ENCODE data around the gene BAMBI.

Gene BAMBI

DNA sequence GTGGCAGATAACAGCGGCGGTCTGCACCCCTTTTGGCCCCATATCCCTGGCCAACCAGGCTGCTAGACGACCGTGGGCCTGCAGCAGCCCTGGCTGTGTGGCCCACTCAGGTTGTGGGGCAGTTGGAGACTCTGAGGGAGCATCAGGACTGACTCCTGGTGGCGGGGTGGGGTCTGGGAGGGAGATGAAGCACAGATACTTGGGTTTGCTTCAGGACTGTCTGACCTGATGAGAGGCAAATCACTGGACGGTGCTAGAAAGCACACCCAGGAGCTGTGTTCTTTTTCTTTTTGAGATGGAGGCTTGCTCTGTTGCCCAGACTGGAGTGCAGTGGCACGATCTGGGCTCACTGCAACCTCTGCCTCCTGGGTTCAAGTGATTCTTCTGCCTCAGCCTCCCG lies 28.2 kb downstream of the BAMBI start:
- no peak for DNase-seq

DNA sequence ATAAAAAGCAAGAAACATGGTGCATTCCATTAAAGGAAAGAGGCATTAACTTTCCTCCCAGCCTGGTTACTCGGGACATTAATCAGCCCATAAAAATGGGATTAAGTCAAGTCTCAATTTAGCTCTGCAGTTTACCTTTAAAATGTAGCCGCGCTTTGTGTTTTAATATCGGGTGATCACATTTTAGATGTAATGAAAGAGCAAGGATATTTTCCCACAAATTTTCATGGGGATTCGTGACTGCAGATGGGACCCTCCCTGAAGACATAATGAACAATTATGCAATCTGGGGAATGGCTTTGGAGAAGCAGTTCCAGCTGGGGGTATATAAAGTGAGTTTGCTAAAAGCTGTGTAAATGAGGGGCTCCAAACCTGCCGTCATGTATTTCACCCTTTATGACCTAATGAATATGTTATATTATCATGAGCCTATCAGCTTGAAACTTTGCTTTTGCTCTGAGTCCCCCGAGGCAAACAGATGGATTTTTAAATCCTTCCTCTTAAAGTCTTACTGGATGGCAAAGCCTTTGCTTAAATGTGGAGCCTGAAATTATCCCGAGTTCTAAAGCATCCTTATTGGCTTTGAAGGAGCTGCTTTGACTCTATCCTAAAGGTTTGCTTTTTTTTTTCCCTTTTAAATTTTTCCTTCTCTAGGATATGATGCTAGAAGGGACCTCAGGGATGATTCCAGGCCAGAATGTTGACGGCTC lies 31.8 kb downstream of the BAMBI start:
- no peak for DNase-seq

DNA sequence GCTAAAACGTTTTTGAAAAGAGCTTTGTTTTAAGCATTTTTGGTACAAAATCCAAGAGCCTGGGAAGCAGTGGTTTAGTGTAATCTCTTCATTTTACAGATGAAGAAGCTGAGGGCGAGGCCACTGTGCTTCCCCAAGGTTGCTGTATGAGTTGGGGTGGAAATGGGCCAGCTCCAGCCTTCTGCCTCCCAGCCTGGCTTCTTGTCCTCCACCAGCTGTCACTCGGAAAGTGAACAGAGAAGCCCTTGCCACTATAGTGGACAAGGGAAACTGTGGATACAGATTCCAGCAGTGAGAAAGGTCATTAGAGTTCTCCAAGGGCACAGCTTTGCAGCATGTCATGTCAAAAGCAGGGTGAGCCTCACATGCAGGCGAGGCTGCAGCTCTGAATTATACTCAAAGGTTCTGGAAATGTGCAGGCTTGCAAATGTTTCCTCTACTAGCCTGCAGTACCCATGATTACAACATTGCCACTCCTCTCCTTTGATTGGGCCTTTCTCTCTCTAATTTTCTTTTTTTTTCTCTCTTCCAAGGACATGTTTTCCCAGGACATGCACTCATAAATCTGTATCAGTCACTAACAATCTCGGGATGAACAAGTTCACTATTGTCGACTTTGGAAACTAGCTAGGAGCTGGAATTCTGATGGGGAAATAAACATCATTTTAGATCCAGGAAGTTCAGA lies 33.0 kb downstream of the BAMBI start:
- no peak for DNase-seq

DNA sequence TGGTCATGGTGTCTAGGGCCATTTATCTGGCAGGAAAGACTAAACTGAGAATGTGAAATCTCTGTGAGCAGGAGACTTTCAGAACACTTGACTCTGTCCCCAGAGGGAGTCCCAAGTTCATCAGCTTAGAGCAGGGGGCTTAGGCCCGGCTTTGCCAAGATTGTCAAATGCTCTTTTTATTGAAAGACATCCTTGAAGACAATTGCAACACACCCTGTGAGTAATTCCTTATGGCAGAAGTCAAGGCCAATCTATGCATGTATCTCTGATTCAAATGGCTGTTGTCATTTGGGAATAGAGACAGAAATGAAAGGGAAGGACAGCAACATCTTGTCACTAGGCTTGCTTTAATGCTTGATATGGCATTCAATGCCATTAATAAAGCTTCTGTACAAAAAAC lies 33.7 kb downstream of the BAMBI start:
- DNase-seq = no peak

DNA sequence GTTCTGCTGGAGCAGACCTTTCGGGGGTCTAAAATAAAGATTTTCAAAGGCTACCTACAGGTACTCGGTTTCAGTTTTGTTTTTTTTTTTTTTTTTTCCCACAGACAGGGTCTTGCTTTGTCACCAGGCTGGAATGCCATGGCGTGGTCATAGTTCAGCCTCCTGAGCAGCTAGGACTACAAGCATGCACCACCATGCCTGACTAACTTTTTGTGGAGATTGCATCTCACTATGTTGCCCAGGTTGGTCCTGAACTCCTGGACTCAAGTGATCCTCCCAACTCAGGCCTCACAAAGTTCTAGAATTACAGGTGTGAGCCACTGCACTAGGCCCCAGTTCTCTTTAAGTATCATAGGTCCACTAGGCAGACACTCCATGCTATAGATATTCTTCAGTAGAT lies 34.5 kb downstream of the BAMBI start:
- no peak for DNase-seq

DNA sequence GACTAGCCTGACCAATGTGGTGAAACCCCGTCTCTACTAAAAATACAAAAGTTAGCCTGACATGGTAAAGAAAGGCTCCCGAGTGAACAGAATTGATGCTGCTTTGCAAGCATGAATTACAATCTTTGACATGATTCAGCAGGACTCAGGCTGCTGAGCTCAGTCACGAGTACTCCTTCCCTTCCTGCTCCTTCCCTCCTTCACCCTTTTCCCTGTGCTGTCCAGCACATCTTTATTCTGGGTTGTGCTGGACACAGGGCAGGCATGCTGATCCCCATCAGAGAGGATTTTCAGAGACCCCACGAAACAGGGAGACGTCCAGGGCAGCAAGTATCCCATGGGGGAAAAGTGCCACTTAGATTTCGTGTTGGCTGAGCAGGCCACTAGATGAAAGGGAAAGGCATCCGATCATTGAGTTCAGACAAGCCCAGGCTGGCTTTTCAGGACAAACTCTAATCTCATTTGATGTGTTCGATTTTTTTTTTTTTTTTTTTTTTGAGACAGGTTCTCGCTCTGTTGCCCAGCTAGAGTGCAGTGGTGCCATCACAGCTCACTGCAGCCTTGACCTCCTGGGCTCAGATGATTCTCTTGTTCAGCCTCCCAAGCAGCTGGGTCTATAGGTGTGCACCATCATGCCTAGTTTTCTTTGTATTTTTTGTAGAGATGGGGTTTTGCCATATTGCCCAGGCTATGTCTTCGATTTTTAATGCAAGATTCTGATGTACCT lies 36.5 kb downstream of the BAMBI start:
- DNase-seq = no peak

DNA sequence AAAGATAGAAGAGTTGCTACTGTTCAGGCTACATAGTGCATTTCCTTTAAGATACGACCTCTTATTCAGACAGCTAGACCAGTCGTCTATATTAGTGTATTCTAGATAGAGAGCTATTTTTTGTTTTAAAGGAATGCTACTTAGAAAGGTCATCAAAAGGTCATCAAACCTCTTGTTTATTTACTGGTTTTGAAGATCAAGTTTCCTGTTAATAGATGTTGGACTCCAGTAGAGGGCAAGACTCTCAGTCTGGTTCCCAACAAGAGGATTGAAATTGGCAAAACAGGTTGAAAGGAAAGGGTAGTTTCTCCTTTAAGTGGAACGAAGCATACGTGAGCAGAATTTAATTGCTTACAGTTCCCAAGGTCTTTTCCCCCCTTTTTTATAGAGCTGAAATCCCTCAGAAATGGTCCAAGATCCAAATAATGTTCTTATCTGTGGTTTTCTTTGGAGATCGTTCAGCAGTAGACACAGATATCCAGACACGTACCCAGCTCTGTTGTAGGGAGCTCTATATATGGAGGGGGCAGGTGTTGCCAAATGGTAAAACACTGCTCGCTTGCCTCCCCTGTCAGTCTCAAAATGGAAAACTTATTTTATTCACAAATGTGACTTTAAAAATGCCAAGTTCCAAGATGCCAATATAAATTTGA lies 37.2 kb downstream of the BAMBI start:
- DNase-seq = no peak

DNA sequence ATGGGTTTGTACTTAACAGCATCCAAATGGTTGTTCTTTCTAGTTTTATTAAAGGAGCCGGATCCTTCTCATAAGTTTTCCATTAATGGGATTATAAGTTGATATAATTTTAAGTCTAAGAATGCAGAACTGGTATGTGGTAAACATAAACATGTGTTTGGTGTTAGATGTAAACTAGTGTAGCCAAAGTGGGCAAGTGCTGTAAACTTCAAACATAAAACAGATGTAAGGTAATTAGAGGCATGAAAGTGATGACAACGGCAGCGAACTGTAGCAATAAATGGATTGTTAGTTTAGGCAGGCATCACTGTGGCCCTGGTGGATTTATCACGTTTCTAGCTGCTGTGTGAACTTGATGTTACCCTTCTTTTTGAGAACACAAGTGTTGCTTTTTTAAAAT lies 37.9 kb downstream of the BAMBI start:
- no peak for DNase-seq

DNA sequence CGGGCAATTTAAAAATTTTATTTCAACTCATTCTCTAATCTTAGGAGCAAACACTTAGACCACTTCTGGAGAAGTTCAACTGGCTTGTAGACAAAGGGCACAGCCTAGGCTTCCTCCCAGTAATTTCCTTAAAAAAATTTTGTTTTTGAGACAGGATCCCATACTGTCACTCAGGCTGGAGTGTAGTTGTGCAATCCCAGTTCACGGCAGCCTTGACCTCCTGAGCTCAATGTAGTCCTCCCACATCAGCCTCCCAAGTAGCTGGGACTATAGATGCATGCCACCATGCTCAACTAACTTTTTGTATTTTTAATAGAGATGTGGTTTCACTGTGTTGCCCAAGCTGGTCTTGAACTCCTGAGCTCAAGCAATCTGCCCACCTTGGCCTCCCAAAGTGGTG lies 38.4 kb downstream of the BAMBI start:
- no peak for DNase-seq

DNA sequence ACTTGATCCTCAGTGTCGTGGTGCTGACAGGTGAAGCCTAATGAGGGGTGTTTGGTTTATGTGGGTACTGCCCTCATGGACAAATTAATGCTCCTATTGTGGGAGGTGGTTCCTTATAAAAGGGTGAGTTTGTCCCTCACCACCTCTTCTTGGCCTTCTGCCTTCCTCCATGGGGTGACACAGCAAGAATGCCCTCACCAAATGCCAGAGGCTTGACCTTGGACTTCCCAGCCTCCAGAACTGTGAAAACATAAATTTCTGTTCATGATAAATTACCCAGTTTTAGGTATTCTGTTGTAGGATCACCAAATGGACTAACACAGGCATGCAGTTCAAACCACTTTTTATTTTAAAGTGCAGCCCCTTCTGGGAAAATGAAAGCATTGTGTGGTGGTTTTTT lies 39.4 kb downstream of the BAMBI start:
- DNase-seq = no peak

DNA sequence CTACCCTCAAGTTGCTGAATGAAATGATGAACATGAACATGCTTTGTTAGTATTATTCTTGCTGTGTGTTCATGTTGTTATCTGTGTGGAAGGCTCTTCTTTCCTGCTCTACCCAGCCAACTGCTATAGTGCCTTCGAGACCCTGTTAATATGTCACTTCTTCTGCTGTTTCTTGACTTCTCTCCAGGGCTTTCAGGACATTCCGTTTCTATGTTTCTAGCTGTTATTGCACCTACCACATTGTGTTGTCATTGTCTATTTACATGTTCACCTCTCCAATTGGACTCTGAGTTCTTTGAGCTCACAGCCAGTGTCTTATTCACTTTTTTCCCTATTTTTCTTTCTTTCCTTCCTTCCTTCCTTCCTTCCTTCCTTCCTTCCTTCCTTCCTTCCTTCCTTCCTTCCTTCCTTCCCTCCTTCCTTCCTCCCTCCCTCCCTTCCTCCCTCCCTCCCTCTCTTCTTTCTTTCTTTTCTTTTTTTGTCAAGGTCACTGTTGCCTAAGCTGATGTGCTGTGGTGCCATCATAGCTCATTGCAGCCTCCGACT lies 40.4 kb downstream of the BAMBI start:
- DNase-seq = no peak

DNA sequence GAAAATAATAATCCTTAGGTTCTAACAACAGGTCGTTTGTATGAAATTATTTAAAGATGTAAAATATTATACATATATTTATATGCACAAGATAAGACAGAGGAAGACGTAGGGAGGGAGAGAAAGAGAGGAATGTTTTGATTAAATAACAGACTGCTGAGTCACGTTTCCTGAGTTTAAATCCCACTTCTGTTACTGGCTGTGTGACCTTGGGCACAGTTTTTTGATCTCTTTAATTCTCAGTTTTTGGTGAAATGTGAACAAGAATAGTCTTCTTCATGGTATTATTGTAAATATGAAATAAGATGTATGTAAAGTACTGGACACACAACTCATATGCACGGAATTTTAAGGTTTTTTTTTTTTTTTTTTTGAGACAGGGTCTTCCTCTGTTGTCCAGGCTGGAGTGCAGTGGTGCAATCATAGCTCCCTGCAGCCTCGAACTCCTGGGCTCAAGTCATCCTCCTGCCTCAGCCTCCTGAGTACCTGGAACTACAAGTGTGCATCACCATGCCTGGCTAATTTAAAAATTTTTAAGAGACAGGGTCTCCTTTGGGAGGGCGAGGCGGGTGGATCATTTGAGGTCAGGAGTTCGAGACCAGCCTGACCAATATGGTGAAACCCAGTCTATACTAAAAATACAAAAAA lies 42.6 kb downstream of the BAMBI start:
- DNase-seq = no peak

DNA sequence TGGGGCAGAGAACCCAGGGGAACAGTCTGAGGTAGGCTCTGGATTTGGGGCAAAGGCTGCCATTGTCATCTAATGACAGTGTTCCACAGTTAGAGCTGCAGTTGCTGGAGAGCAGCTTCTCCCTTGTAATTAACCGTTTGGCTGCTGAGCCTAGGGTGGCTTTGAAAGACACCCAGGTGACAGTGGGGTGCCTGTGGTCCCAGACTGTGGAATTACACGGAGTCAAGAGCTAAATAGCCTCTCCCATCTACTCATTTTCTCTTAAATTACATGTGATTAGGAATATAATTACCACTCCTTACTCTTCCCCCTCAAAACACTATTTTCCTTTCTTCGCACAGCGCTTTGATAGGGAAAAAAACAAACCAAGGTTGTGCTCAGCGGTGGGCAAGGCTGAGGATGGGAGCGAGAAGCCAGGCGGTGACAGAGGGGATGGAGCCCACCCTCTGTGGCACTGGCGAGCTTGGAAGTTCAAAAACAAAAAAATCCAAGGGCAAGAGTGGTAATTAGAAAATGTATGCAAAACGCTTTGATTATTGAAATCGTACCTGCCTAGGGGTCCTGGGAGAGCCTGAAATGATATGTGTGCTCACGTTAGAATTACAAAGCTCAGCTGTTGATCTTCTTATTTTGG lies 44.1 kb downstream of the BAMBI start:
- no peak for DNase-seq

DNA sequence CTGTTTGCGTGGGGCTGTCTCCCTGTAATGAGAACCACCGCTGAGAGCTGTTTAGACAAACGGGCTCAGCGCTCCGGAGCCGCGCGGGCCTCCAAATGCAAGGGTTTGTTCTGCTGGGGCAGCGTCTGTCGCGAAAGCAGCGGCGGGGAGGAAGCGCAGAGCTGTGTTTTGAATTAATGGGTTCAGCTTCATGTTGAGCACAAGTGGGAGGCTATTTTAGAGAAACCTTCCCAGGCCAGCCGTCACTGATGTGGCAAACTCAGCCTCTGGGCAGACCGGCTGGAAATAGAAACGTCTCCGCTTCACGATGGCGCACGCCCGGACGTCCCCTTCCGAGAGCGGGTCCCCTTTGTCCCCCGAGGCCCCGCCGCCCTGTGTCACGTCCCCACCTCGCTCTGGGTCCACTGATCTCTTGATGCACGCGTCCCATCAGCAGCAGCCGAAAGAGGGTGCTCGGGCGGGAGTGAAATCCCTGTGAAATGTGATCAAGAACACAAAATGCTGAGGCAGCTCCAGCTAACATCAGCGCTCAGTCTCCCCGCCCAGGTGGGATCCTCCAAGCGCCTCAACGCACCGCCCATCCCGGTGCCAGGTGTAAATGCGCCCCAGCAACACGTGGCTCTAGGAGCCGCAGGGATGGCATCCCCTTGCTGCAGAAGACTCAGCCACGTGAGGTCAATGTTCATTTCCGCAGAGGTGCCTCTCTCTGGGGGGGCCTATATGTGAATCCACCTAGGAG lies 44.9 kb downstream of the BAMBI start:
- peak in 10 of 14 donors; percentile 1 to 75 (median 34) for DNase-seq

DNA sequence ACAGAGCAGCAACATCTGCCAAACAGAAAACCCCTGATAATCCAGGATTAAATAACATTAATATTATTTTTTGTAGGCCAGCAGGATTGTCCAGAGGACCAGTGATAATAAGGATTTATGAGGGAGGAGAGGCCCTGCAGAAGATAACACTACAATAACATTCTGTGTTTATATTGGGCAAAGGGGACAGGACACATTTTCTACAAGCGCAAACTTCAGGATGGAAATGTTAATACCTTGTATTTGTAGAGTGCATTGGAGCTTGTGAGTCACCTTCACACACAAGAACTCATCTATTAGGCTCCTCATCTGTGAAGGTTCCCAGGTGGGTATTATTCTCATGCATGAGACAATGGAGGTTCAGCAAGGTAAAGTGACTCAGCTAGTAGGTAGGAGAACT lies 51.0 kb downstream of the BAMBI start:
- no peak for DNase-seq

DNA sequence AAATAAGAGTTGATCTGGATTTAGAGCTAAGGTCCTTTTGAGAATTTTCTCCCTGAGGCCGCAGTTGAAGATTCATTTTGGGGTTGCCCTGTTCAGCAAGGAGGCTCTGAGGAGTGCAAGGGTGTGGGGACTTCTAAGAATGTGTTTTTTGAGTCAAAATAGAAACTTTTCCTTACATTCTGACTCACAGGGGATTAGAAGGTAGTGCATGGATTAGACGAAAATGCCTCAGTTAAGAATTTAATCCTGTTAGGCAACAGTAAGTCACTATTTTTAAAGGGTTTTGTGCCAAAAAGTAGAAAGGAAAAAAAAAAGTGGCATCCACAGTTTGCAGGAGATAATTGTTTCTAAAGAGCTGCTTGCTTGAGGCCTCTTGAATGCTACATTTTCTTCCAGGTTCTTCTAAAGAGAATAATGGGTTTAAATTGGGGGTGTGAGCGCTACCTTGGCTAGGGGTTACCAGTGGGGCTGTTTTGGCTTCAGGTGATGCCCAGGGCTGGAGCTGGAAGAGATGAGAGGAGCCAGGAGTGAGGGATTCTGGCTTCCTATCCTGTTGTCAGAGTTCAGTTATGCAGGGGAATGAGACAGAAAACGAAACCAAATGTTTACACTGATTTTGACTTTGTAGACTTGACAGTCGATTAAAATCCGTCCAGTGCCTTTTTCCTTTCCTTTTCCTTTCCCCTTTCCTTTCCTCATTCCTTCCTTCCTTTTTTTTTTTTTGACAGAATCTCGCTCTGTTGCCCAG lies 52.9 kb downstream of the BAMBI start:
- DNase-seq = no peak

DNA sequence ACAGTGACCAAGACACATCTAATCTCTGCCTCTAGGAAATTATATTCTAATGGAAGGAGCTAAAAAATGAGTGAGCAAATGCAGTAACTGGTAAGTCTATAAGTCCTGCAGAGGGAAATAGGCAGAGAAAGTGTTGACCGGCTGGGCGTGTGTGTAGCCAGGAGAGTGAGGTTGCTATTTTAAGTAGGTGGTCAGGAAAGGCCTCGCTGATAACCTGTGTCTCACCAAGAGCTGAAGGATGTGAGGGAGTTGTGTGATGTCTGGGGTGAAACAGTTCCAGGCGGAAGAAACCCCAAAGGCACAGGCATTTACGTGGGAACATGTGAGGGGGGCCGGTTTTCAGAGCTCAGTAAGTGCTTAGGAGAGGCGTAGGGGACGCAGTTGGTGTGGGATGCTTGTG lies 54.8 kb downstream of the BAMBI start:
- DNase-seq = no peak
